Myocyte (in vitro differentiated cells): Measurements from ENCODE around the gene OR12D2. TPM values are rescaled to one million over a fixed set of nuclear protein-coding genes. Genes with fewer than 3 reads are reported as not detected.
"Not testable (repeated sequence)": the region's sequence is repeated elsewhere in the genome, so short reads cannot be mapped to it uniquely, and the experiment has no call there.

Experiments used
- DNase-seq: peaks from one replicate; pipeline ENCODE4 v3.0.0-alpha.2; 2012; ENCODE audit warnings: low read depth
- polyA plus RNA-seq: library from polyadenylated mRNA; unstranded; fragments of >200 nt; gene quantifications from one replicate; pipeline ENCODE4 v1.2.1, GENCODE V29; 2012; ENCODE audit warnings: missing spikeins
- total RNA-seq: library from RNA; depleted of rRNA; stranded (reverse); fragments of >200 nt; gene quantifications from 2 replicates; pipeline ENCODE4 v1.2.3, GENCODE V29; 2014

The OR12D2 gene, protein sequence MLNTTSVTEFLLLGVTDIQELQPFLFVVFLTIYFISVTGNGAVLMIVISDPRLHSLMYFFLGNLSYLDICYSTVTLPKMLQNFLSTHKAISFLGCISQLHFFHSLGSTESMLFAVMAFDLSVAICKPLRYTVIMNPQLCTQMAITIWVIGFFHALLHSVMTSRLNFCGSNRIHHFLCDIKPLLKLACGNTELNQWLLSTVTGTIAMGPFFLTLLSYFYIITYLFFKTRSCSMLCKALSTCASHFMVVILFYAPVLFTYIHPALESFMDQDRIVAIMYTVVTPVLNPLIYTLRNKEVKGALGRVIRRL
- not detected in 2 replicates for total RNA-seq
- not detected for polyA plus RNA-seq

DNA sequence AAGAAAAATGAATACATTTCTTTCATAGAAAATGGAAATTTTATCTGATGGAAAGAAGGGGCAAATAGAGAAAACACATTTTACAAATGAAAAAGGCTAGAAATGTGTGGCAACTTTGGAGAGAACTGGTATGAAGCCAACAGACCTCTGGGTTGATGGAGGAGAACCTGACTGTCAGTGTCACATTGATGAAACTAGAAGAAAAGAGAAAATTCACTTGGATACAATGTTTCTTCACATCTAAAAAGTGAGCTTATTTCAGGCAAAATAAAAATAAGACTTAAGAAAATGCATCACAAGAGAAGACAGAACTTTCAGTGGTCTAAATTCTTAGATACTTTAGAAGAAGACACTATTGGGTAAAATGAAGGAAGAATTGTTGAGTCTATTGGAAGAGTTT, at the start of gene OR12D2:
Gene OR12D2 (plus strand): TSS at position 301 of the 400 bp plus-strand sequence. CDS start 1,069 bp downstream, outside the sequence.
- no peak for DNase-seq

DNA sequence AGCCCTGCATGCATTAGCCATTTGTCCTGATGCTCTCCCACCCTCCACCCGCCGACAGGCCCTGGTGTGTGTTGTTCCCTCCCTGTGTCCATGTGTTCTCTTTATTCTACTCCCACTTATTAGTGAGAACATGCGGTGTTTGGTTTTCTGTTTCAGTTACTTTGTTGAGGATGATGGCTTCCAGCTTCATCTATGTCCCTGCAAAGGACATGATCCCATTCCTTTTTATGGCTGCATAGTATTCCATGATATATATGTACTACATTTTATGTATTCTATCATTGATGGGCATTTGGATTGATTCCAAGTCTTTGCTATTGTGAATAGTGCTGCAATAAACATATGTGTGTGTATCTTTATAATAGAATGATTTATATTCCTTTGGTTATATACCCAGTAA, 46.1 kb upstream of the OR12D2 start:
- not testable (repeated sequence) for DNase-seq

DNA sequence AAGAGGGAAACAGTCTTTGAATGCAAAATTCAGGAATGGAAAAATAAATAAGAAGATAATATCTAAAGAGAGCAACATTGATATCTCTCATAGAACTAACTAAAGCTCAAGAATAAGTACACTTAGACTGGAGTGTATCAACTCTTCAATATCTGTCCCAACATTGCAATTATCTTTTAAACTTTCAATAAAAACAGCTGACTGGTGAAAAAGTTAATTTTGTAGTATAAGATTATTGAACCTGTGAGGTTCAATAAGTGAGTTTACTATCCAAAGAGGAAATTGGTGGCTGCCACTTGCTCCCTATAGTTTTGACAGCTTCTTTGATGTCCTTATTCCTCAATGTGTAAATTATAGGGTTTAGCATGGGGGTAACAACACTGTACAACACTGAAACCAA, 40.5 kb upstream of the OR12D2 start:
- no peak for DNase-seq

DNA sequence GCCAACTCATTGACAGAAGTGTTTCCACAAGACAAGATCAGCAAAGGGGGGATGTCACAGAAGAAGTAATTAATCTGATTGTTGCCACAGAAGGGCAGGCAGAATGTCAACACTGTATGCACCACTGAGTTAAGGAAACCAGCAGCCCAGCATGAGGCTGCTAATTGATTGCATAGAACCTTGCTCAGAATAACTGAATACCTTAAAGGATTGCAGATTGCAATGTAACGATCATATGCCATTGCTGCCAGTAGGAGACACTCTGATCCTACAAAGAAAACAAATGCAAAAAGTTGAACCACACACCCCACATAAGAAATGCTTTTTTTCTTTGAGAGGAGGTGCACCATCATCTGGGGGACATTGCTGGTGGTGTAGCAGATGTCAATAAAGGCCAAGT, 39.8 kb upstream of the OR12D2 start:
- no peak for DNase-seq

DNA sequence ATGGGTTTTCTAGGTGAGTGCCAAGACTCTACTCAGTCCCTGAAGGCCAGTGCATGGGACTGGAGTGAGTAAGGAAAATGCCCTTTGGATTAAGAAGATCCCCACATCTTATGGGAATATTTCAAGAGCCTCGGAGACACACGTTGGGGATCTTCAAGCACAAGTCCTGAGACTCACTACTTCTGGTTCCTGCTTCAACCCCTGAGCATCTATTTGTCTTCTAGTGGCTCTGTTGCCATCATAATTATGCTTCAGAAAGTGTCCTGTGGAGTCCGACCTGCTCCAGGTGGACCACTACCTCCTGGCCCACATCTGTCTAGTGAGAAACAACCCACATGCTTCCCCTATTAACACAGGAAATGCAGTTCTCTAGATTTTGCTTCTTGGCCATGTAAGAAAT, 26.7 kb upstream of the OR12D2 start, which contains the start of gene OR5V1:
Gene OR5V1 (minus strand): TSS at position 101 of the 400 bp plus-strand sequence. CDS start 12,670 bp downstream, outside the sequence.
- DNase-seq = no peak

DNA sequence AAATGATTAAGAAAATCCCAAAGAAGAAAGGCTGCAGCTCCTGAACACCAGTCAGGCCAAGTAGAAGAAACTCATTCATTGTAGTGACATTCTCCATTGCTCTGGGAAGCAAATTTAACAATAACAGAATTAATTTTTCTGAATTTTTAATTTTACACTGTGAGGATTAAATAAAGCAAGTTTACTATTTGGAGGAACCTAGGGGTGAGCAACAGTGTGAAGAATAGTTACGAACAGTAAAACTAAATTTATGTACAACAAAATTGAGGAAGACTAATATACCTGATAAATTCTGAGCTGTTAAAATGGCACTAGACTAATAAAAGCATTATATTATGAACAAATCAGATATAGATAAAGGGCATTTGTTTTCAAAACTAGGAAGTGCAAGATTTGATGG, 20.2 kb upstream of the OR12D2 start, which contains the start of gene OR12D3:
Gene OR12D3 (minus strand): TSS at position 101 of the 400 bp plus-strand sequence. CDS start 4 bp downstream, at position 97.
- no peak for DNase-seq

DNA sequence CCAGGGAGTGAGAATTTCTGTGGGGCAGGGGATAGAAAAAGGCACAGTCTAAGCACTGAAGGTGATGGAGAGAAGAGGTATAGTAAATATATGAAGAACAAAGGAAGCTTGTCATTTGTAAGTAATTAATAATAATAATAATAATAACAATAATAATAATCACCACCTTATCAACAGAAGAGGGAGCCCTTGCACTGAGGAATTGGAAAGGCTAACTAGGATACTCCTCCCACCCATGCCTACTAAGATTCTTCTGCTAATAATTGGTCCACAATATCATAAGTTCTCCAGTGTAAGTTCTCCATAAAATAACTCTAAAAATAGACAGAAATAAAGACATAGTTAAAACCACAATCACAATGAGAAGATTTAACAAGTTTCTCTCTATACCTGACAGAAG, 19.4 kb upstream of the OR12D2 start:
- no peak for DNase-seq

DNA sequence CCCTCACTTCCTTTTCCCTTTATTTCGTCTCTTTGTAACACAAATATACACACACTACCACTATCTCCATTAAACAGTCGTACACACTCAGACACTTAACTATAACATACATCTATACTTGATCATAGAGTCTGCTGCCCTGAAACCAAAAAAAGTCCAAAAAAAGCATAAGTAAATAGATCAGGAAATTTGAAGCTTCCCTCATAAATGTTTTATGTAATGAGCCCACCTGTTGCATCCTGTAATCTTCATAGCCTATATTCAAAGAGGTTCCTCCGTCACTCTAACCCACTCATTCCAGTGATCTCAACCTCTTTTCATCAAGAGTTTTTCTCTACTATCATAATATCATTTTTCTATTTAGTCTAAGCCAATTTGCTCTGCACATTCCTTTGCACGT, 6.9 kb upstream of the OR12D2 start:
- DNase-seq = no peak

DNA sequence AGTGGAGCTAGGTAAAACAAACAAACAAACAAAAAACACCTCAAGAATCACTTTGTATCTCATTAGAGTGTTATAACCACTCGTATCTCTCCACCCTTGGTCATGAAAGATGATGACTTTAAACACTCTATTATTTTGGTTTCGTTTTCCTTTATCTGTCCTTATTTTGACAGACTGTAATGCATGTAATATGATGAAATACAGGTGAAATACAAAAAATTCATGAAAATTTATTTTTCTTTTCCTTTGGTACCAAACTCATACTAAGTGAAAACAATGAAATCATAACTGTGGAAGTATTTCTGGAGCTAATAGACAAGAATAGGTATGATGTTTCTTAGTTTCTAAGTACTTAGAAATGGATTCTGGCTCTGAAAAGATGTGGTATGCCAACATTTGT, 4.1 kb downstream of the OR12D2 start:
- DNase-seq = no peak

DNA sequence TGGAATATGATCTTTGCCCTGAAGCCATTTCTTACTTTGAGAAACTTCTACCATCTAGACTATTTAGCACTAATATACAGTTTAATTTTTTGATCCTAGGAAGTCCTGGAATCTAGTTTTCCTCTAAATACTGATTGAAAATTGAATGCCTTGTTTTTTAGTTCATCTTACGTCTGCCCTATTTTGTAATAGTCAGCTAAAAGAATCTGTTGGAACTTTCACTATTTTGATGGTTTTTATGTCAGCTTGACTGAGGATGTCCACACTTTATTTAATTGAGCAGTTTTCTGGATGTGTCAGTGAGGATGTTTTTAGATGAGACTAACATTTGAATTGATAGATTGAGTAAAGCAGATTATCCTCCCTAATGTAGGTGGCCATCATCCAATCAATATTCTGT, 8.4 kb downstream of the OR12D2 start:
- no peak for DNase-seq

DNA sequence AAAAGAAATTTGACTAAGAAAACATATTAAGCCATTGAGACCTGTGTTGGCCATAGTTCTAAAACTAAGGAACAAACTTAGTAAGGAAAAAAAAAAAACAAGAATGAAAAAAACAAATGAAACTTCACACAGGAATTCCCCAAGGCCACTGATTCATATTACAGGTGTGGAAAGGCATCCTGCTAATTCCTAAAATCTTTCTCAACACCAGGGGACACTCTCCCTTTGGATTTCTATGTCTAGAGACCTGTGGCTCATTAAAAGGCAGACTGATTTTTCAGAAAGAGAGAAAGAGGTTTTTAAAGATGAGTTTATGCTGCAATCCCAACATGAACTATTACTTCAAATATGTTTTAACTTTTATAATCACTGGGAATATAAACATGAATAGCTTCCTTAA, 19.2 kb downstream of the OR12D2 start, which contains the start of gene OR12D1:
Gene OR12D1 (plus strand): TSS at position 341 of the 400 bp plus-strand sequence.
- no peak for DNase-seq

DNA sequence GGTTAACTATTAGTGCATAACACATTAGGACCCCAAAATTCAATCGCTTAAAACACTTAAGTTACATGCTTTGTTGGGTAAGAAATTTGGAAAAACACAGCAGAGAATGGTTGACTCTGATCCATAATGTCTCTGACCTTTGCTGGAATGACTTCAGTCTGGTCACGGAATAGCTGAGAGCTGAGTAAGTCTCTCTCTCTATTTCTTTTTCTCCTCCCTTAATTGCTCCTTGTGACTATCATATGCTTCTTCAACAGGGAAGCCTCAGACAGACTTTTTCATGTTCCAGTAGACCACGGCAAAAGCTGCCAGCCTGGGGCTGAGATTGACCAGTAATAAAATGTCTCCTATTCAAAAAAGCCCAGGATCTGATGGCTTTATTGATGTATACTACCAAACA, 24.1 kb downstream of the OR12D2 start:
- DNase-seq = no peak

DNA sequence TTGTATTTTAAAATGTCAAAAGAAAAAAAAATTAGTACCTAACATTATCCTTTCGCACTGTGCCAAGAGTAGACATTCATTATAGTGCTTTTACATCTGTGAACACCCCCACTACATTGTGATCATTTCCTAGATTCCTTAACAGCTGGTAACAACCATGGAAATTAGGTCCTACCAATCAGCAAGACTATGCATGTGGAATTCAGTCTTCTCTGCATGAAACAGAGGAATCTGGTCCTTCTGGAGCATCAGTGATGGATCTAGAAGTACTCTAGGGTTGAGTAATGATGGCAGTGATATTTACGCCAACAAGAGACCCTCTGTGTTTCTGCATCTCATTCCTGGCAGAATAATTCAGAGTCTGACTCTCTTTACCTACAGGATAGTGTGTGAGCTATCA, 28.7 kb downstream of the OR12D2 start:
- DNase-seq = no peak

DNA sequence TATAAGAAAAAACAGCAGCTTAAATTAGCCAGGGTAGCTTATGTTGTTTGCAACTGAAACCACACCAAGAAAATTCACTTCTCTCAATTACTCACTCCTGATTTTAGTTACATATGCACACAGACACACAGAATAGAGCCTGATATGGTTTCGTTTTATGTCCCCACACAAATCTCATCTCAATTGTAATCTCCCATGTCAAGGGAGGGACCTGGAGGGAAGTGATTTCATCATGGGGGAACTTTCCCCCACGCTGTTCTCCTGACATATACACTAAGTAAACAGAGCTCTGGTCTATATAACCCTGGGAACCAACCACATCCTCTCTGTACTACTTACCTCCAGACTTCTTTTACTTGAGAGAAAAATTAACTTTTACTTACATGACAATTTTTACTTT, 29.1 kb downstream of the OR12D2 start:
- no peak for DNase-seq

DNA sequence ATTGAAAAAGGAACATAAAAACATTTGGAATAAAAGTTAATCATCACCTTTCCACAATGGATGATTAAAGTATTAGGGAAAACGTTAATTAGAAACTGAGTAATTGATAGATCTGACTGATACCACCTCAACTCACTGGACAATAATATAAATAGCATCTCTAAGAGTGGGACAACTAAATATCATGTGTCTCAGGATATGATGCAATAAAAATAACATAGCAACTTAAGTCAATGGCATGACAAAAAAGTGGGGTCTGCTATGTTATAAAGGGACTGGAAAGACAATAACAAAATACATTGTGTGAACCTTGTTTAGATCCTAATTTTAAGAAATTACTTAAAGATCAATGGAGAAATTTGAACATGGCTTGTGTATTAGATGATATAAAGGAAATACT, 29.6 kb downstream of the OR12D2 start:
- DNase-seq = no peak

DNA sequence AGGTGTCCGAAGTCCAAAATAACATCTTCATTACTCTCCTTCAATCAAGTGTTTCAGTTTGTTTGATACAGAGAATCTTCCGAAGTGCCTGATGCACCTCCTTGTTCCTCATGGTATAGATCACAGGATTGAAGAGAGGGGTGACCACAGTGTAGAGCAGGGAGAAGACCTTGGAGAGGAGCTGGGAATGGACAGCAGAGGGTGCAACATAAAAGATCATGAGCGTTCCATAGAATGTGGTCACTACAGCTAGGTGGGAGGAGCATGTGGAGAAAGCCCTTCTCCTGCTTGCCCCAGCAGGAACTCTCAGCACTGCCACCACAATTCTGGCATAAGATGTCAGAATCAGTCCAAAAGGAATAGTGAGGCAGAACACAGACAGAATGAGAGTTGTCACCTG, 31.2 kb downstream of the OR12D2 start:
- DNase-seq = no peak

DNA sequence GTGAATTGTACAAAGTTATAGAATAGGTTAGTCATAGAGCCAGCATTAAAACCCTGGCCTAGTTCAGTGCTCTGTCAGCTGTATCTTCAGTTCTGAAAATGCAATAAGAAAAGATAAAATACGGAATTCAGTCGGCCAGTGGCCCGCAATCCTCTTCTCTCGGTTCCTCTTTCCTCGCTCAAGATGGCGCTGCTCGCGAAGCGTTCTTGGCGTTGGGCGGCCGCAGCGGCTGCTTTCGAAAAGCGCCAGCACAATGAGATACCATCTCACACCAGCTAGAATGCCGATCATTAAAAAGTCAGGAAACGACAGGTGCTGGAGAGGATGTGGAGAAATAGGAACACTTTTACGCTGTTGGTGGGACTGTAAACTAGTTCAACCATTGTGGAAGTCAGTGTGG, 41.3 kb downstream of the OR12D2 start:
- DNase-seq = not testable (repeated sequence)

DNA sequence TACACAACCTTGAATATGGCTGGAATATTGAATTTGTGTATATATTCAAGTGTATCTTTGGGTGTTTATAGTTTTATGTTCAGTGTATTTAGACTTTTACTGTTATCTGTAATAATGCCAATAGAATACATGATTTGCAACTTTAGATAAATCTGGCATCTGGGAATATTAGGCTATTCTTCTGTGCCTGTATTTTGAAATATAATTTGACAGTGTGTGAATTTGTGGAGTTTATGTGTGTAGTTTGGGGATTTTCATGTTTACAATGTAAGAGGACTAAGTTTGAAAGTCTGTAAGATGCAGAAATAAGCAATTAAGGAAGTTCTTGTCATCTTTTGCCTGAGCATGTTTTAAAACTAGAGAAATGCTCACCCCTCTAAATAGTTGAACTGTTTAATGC, 43.6 kb downstream of the OR12D2 start, which contains the start of gene OR10C1:
Gene OR10C1 (plus strand): TSS at position 301 of the 400 bp plus-strand sequence. CDS start 710 bp downstream, outside the sequence.
- DNase-seq = no peak

DNA sequence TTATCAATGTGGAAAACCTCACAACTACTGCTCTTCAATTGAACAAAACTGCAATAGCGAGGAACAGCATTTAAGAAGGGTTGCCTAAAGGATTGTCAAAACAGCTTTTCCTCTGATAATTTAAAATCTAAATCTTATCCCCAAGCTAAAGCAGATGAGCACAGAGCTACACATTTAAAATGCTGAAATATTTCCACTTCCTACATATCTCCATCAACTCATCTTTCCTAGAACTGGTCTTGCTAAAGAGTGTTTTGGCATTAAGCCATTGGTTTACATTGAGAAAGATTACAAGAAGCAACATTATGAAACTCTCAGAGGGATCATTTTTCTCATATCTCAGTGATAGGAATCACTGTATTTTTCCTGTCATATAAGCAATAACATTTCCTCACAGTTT, 47.3 kb downstream of the OR12D2 start:
- no peak for DNase-seq

DNA sequence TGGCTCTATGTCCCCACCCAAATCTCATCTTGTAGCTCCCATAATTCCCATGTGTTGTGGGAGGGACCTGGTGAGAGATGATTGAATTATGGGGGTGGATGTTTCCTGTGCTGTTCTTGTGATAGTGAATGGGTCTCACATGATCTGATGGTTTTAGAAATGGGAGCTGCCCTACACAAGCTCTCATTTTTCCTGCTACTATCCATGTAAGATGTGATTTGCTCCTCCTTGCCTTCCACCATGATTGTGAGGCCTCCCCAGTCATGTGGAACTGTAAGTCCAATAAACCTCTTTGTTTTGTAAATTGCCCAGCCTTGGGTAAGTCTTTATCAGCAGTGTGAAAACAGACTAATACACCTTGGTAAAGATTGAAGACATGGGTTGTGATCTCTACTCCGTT, 48.6 kb downstream of the OR12D2 start:
- not testable (repeated sequence) for DNase-seq
